Measurements from ENCODE around the gene ZNF547. TPM values are rescaled to one million over a fixed set of nuclear protein-coding genes. Genes with fewer than 3 reads are reported as not detected.
A peak's percentile ranks its signal among the peaks of the same experiment; 100 is the strongest.

ZNF547 gene
- total RNA-seq, 1 experiment from 2014 or later = 1.4 TPM

DNA sequence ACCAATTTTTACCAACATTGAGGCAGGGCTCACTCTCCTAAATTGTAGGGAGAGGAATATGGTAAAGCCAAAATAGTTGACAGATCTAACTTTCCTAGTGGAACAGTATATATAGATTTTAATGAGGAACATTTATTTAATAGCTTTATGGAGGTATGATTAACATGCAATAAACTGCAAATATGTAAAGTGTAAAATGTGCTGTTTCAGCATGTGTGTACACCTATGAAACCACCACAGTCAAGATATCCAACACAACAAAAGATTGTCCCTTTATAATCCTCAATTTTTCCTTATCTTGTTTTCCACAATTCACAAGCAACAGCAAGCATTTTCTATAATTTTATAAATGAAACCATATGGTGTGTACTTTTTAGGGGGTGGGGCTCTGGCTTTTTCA is 4.1 kb upstream of the ZNF547 start:
- peaks cover 3 to 9% of the 10 kb centered on the region in 2 experiments; a peak in 3 of 4 replicates for H3K4me1 ChIP-seq (ENCODE audit: control insufficient read depth in 1 of 2, insufficient read depth in 2 of 2, low read length in 2 of 2)
- ATAC-seq (no peak), DNase-seq (ENCODE audit: low read depth, low spot score) (no peak)
- no peaks in the 10 kb centered on the region for H3K27me3 ChIP-seq (ENCODE audit: insufficient read depth, low read length)
- ChIA-PET CTCF (no interaction called here), RAD21 (ENCODE audit: low non-redundant PET in 1 of 2, low total read pairs in 2 of 2, uncharacterized antibody in 2 of 2, unreplicated experiment in 2 of 2) (no interaction called here), POLR2A (no interaction called here)
- no TSS peak for BruUV-seq (replicated peaks)
- H3K4me2 ChIP-seq (ENCODE audit: low read length) = no peak overlapping the region
- no peak overlapping the region for H2AFZ ChIP-seq (ENCODE audit: low read depth, low read length, poor library complexity, severe bottlenecking)
- TF ChIP-seq EGR1 (IDR thresholded peaks at IDR 0.05; ENCODE audit: low read depth) = no peak
- no peak for TF ChIP-seq EZH2phosphoT487 (IDR thresholded peaks at IDR 0.05; ENCODE audit: borderline replicate concordance)
- TF ChIP-seq, protein P1, sequence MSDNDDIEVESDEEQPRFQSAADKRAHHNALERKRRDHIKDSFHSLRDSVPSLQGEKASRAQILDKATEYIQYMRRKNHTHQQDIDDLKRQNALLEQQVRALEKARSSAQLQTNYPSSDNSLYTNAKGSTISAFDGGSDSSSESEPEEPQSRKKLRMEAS (IDR thresholded peaks at IDR 0.05) = no peak
- H3K9ac ChIP-seq (ENCODE audit: low read length) = no peak overlapping the region
- H3K36me3 ChIP-seq (ENCODE audit: control insufficient read depth in 1 of 2, insufficient read depth in 2 of 2, low read length in 2 of 2) = peaks cover 13 to 31% of the 10 kb centered on the region in 2 experiments
- H3K9me2 ChIP-seq (ENCODE audit: insufficient read depth) = no peaks in the 10 kb centered on the region
- intact Hi-C loops (cut with micrococcal nuclease) = no loop called here
- H3K4me3 ChIP-seq (replicated peaks in 1 of 2; ENCODE audit: low read depth in 1 of 2, low read length in 2 of 2) = no peak overlapping the region
- H3K9me3 ChIP-seq (ENCODE audit: control insufficient read depth in 1 of 2, insufficient read depth in 1 of 2, low read depth in 1 of 2, low read length in 2 of 2) = no peaks in the 10 kb centered on the region; a peak in 1 of 4 replicates
- H3K27ac ChIP-seq (ENCODE audit: low read depth, low read length) = no peak overlapping the region
- H4K20me1 ChIP-seq (ENCODE audit: insufficient read depth) = no peaks in the 10 kb centered on the region
- H3K79me2 ChIP-seq (ENCODE audit: insufficient read depth, low read length) = peaks cover 7% of the 10 kb centered on the region; the same call in 1 of the 2 replicates

DNA sequence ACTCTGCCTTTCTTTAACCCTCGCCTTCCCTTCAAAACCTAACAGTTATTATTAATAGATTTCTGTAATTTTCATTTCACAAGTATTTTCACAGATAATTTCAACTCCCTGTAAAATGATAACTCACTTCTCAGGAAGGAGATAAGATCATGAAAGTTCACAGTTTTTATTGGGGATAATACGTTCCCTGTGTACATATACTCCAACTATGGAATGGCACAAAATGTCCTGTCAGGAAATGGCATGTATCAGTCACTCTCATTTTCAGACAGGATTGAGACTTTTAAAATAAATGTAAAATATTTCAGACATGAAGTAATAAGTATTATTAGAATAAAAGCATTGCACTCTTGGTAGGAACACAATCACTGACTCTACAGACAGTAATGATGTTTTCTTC is 932 bp upstream of the ZNF547 start:
- intact Hi-C loops (cut with micrococcal nuclease) = no loop called here
- Histone ChIP-seq H2AFZ (ENCODE audit: low read depth, low read length, poor library complexity, severe bottlenecking) (peak overlapping the region; percentile 78), H3K9me3 (ENCODE audit: control insufficient read depth in 1 of 2, insufficient read depth in 1 of 2, low read depth in 1 of 2, low read length in 2 of 2) (no peaks in the 10 kb centered on the region; a peak in 1 of 4 replicates), H3K9ac (ENCODE audit: low read length) (no peak overlapping the region), H3K79me2 (ENCODE audit: insufficient read depth, low read length) (peaks cover 7% of the 10 kb centered on the region; the same call in 1 of the 2 replicates), H3K27ac (ENCODE audit: low read depth, low read length) (peak overlapping the region; percentile 54; the same call in 1 of the 2 replicates), H3K27me3 (ENCODE audit: insufficient read depth, low read length) (no peaks in the 10 kb centered on the region), H3K4me1 (ENCODE audit: control insufficient read depth in 1 of 2, insufficient read depth in 2 of 2, low read length in 2 of 2) (peaks cover 3 to 9% of the 10 kb centered on the region in 2 experiments; a peak in 3 of 4 replicates), H3K36me3 (ENCODE audit: control insufficient read depth in 1 of 2, insufficient read depth in 2 of 2, low read length in 2 of 2) (0 out of 4 replicates have a peak, but pooled peaks cover 0 to 8% of the 10 kb centered on the region in 2 experiments), H4K20me1 (ENCODE audit: insufficient read depth) (no peaks in the 10 kb centered on the region), H3K9me2 (ENCODE audit: insufficient read depth) (no peaks in the 10 kb centered on the region), H3K4me3 (replicated peaks in 1 of 2; ENCODE audit: low read depth in 1 of 2, low read length in 2 of 2) (peak overlapping the region; percentile 40 to 76; a peak in 3 of 4 replicates), H3K4me2 (ENCODE audit: low read length) (peak overlapping the region; percentile 91)
- ATAC-seq (no peak), DNase-seq (ENCODE audit: low read depth, low spot score) (no peak)
- ChIA-PET POLR2A (interaction anchor here (1.0 to 1.4 kb wide), 2 partner anchors 12 to 15 kb away, joined by 3 to 6 read pairs; partner anchors contain the start of gene ZNF304), RAD21 (ENCODE audit: low non-redundant PET in 1 of 2, low total read pairs in 2 of 2, uncharacterized antibody in 2 of 2, unreplicated experiment in 2 of 2) (no interaction called here), CTCF (no interaction called here)
- no TSS peak for BruUV-seq (replicated peaks)
- no peak for TF ChIP-seq EZH2phosphoT487 (IDR thresholded peaks at IDR 0.05; ENCODE audit: borderline replicate concordance)
- TF ChIP-seq CBX3 (IDR thresholded peaks at IDR 0.05; ENCODE audit: low read depth) = no peak
- no peak for TF ChIP-seq TCF7L2 (IDR thresholded peaks at IDR 0.05; ENCODE audit: borderline replicate concordance, extremely low read depth, insufficient read depth, insufficient read length)
- TF ChIP-seq POLR2AphosphoS5 (IDR thresholded peaks at IDR 0.05; ENCODE audit: low read depth, low read length) = no peak
- TF ChIP-seq SRF (IDR thresholded peaks at IDR 0.05; ENCODE audit: low read depth) = no peak
- TF ChIP-seq CEBPB (IDR thresholded peaks at IDR 0.05; ENCODE audit: low read depth) = no peak
- TF ChIP-seq FOSL1 (IDR thresholded peaks at IDR 0.05; ENCODE audit: low read depth) = no peak
- TF ChIP-seq, protein P2, sequence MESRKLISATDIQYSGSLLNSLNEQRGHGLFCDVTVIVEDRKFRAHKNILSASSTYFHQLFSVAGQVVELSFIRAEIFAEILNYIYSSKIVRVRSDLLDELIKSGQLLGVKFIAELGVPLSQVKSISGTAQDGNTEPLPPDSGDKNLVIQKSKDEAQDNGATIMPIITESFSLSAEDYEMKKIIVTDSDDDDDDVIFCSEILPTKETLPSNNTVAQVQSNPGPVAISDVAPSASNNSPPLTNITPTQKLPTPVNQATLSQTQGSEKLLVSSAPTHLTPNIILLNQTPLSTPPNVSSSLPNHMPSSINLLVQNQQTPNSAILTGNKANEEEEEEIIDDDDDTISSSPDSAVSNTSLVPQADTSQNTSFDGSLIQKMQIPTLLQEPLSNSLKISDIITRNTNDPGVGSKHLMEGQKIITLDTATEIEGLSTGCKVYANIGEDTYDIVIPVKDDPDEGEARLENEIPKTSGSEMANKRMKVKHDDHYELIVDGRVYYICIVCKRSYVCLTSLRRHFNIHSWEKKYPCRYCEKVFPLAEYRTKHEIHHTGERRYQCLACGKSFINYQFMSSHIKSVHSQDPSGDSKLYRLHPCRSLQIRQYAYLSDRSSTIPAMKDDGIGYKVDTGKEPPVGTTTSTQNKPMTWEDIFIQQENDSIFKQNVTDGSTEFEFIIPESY (IDR thresholded peaks at IDR 0.05; ENCODE audit: extremely low read depth, insufficient replicate concordance, low read length) = no peak
- TF ChIP-seq ELF1 (IDR thresholded peaks at IDR 0.05; ENCODE audit: borderline replicate concordance, low read depth) = no peak
- TF ChIP-seq SP1 (IDR thresholded peaks at IDR 0.05; ENCODE audit: low read depth) = no peak
- no peak for TF ChIP-seq POLR2A (IDR thresholded peaks at IDR 0.05; ENCODE audit: borderline replicate concordance, extremely low read depth, insufficient read depth, insufficient read length)
- TF ChIP-seq, protein P3, sequence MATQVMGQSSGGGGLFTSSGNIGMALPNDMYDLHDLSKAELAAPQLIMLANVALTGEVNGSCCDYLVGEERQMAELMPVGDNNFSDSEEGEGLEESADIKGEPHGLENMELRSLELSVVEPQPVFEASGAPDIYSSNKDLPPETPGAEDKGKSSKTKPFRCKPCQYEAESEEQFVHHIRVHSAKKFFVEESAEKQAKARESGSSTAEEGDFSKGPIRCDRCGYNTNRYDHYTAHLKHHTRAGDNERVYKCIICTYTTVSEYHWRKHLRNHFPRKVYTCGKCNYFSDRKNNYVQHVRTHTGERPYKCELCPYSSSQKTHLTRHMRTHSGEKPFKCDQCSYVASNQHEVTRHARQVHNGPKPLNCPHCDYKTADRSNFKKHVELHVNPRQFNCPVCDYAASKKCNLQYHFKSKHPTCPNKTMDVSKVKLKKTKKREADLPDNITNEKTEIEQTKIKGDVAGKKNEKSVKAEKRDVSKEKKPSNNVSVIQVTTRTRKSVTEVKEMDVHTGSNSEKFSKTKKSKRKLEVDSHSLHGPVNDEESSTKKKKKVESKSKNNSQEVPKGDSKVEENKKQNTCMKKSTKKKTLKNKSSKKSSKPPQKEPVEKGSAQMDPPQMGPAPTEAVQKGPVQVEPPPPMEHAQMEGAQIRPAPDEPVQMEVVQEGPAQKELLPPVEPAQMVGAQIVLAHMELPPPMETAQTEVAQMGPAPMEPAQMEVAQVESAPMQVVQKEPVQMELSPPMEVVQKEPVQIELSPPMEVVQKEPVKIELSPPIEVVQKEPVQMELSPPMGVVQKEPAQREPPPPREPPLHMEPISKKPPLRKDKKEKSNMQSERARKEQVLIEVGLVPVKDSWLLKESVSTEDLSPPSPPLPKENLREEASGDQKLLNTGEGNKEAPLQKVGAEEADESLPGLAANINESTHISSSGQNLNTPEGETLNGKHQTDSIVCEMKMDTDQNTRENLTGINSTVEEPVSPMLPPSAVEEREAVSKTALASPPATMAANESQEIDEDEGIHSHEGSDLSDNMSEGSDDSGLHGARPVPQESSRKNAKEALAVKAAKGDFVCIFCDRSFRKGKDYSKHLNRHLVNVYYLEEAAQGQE (IDR thresholded peaks at IDR 0.05; ENCODE audit: low read depth) = no peak
- TF ChIP-seq JUND (IDR thresholded peaks at IDR 0.05) = no peak
- no peak for TF ChIP-seq RAD21 (IDR thresholded peaks at IDR 0.05; ENCODE audit: low read depth)
- no peak for TF ChIP-seq EZH2 (IDR thresholded peaks at IDR 0.05)

All from HCT116 (cell line).